ENCODE data around the gene OTOP1.
"Not testable (repeated sequence)": the region's sequence is repeated elsewhere in the genome, so short reads cannot be mapped to it uniquely, and the experiment has no call there.

DNA sequence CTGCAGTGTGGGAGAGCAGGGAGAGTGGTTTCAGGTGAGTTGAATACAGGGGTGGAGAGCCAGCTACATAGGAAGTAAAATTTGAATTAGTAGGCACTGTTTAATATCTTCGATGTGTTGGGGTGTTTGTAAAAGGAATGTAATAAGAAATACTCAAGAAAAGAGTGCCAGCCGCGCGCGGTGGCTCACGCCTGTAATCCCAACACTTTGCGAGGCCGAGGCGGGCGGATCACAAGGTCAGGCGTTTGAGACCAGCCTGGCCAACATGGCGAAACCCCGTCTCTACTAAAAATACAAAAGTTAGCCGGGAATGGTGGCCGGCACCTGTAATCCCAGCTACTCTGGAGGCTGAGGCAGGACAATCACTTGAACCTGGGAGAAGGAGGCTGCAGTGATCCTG lies 22.6 kb upstream of the OTOP1 start:
- TF ChIP-seq, protein P1, sequence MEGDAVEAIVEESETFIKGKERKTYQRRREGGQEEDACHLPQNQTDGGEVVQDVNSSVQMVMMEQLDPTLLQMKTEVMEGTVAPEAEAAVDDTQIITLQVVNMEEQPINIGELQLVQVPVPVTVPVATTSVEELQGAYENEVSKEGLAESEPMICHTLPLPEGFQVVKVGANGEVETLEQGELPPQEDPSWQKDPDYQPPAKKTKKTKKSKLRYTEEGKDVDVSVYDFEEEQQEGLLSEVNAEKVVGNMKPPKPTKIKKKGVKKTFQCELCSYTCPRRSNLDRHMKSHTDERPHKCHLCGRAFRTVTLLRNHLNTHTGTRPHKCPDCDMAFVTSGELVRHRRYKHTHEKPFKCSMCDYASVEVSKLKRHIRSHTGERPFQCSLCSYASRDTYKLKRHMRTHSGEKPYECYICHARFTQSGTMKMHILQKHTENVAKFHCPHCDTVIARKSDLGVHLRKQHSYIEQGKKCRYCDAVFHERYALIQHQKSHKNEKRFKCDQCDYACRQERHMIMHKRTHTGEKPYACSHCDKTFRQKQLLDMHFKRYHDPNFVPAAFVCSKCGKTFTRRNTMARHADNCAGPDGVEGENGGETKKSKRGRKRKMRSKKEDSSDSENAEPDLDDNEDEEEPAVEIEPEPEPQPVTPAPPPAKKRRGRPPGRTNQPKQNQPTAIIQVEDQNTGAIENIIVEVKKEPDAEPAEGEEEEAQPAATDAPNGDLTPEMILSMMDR (IDR thresholded peaks at IDR 0.05) = not testable (repeated sequence)
- not testable (repeated sequence) for TF ChIP-seq POLR2A, EP300, POLR2AphosphoS5 (IDR thresholded peaks at IDR 0.05)
